HL-60/S4 treated with phorbol 12-myristate 13-acetate at 8.2 ng/mL for 4 days and 3 days (cell line): ENCODE data around the gene RFC4.

Experiments
- in situ Hi-C: fragments of 300-500 bp; cut with MboI; formaldehyde crosslinking; loops from 2 replicates; pipeline ENCODE4 v1.15.0; 2022; ENCODE audit warnings: low sequenced_read_pairs

The RFC4 gene

DNA sequence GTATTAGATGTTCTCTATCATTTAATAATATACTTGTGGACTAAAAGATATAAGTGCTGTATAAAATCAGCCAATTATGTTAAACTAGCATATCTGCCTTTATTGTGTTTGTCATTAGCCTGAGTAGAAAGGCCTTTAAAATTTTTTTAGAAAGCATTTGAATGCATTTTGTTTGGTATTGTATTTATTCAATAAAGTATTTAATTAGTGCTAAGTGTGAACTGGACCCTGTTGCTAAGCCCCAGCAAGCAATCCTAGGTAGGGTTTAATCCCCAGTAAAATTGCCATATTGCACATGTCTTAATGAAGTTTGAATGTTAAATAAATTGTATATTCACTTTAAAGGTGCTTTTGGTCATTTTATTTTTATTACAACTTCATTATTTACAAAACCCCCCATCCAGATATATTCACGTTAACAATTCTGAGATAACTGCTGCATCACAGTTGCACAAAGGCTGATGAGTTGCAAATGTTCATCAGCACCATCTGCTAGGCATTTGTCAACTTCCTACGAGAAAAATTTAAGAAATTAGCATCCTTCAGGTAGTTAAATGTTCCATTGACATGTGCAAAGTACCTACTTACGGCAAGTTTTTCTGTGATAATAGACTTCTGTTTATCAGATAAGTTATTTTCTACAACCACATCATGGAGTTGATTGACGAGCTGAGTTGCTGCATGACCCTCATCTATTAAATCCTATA lies 16.6 kb downstream of the RFC4 start:
- in situ Hi-C loops, result no loop called here

- in situ Hi-C loops, result no loop called here
Observed at GRCh38 chr3:186788482-186789370, 17.6 kb downstream of the RFC4 start.

DNA sequence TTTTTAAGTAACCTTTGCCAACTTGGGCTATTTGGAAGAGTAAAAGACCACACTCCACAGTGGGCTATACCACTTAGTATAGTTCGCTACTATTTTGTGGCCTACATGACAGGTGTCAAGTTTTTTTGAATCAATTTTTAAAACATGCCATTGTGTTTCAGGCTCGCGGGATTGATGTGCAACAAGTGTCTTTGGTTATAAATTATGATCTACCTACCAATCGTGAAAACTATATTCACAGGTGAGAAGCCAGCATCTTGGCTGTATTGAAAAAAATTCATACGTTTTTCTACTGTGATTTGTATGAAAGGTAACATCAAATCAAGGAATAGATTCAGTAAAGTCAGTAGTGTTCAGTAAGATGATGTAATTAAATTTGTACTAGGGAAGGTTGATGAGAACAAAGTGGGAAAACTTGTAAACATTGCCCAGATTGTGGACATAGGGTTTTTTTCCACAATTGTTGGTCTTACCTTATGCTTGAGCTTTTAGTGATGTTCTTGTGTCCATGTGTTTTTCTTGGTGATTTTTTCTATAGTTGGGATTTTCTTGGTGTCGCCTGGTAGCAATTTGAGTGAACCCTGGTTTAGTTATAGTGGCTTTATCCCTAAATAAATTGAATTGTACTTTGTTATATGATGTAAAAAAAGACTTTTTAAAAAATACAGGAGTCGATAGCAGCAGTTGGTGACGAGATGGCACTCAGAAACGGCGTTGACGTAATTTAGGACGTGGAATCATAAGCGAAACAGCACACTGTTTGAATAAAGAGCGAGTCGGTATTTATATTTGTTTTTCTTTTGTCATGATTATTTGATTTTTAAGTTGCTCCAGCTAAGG lies 18.4 kb downstream of the RFC4 start:
- in situ Hi-C loops, result no loop called here

DNA sequence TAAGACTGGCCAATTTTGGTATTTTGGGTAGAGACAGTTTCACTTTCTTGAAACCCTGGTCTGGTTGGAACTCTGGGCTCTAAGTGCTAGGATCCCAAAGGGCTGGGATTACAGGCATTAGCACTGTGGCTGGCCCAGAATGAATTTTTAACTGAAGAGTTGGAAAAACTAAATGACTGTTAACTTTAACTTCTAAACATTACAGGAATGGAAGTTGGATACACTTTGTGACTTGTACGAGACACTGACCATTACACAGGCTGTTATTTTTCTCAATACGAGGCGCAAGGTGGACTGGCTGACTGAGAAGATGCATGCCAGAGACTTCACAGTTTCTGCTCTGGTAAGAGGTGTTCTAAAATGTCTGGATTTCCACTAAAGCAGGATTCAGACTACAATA lies 19.4 kb downstream of the RFC4 start:
- in situ Hi-C loops, result no loop called here

DNA sequence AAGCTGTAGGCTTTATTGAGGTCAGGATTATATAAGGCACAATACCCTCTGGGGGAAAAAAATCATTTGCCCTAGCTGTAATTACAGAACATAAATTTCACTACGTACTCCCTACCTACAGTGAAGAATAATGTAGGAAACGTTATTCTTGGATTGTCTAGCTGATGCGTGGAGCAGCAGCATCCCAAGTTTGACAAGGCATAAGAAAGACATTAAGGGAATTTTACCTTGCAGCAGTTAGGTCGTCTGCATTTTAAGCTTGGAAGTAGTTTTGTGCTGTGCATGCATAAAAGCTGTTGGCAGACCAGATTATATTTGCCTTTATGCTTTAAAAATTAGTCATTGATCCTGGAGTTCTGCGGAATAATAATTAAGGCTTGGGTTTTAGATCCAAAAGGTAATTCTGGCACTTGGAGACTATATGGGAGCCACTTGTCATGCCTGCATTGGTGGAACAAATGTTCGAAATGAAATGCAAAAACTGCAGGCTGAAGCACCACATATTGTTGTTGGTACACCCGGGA lies 20.7 kb downstream of the RFC4 start:
- in situ Hi-C loops, result no loop called here

GRCh38 chr3:186784820-186785494 lies 21.3 kb downstream of the RFC4 start:
- in situ Hi-C loops, result no loop called here

DNA sequence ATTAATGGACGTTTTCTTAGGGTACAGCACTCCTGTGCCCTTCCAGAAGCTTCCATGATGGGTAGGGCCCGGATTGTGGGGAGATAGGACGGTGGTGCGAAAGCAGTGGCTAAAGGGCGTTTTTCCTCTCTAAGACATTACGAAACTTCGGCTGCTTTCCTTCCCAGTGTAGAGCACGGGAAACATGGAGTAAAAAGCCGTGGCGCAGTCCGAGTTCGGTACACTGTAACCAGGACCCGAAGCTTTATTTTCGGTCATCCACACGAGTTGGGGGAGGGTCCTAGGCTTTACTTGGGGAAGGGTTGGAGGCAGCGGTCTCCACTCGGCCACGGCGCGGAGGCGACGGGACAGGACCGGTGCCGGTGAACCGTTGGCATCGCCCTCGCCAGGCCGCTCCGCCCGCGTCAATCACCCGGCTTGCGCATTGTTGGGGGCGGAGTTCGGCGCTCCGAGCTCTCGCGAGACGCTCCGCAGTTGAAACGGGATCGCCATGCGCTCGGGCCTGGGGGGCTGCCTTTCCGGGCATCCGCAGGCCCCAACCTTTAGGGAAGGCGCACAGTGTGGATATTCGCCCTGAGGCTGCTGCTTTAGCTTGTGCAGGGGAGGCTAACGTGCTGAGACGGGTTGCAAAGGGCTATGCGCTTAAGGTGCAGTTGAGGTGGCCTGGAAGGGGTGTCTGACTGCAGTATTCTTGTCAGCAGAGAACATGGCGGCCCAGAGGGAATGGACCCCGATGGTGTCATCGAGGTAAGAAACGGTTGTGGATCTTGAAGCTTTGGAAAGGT lies 22.4 kb downstream of the RFC4 start:
- in situ Hi-C loops, result no loop called here

DNA sequence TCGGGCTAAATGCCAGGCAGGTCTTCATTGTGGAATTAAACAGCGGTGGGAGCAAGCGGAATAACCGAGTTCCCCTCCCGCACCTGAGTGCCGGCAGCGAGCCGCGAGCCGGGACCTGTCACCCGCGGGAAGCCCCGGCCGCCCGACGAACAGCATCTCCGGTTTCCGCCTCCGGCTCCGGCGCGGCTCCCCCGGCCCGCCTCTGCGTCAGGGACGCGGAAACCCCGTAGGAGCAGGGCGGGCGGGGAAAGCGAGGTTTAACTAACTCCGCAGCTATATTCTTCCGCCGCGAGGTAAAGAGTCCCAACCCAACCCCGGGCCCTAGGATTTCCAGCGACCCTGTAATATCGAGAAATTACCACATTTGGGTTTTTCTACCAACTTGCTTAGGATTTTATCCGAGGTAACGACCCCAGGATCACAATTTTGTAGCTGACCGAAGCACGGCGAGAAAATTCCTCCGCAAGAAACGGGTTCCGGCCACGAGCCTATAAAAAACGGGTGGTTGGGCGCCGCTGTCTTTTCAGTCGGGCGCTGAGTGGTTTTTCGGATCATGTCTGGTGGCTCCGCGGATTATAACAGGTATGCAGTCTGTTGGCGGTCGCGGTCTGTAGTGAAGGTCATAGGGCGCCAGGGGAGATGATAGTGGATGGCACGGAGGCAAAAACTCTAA lies 23.1 kb downstream of the RFC4 start, which contains the start of gene EIF4A2:
Gene EIF4A2, plus strand, starts transcription at position 520 of the 673 bp plus-strand sequence. Its CDS starts 34 bp downstream, at position 554.
- in situ Hi-C loops, result no loop called here

- in situ Hi-C loops, result no loop called here
Observed at GRCh38 chr3:186782542-186783057, 23.7 kb downstream of the RFC4 start.

DNA sequence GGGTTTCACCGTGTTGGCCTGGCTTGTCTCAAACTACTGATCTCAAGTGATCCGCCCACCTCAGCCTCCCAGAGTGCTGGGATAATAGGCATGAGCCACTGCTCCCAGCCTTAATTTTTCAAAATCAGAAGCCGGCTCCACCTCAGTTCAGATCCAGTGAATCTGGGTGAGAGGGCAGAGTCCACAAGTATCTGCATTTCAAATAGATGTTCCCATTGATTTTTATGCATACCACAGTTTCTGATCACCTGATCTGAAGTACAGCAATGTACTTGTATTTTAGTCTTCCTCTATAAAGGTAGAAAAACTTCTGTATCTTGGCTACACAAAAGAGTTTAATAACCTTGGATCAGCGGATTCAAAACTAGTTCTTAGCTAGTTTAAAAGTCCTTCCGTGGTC lies 27.1 kb downstream of the RFC4 start:
- in situ Hi-C loops, result no loop called here

- in situ Hi-C loops, result no loop called here
Observed at GRCh38 chr3:186775999-186776398, 30.3 kb downstream of the RFC4 start.

- in situ Hi-C loops, result no loop called here
Observed at GRCh38 chr3:186772701-186773417, 33.4 kb downstream of the RFC4 start.

DNA sequence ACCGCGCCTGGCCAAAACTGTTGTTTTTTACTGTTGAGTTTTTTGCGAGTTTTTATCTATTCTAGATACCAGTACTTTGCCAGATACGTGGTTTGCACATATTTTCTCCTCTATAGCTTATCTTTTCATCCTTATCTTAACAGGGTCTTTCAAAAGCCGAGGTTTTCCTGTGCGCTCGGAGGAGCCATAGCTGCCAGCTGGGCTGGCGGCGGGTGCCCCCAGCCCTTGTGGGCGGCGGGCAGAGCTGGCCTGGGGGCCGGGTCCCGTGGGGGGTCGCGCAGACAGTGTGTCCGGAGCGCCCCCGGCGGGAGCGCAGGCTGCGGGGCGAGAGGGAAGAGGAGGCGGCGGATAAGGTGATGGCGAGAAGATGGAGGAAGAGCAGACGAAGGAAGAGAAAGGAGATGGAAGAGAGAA lies 34.0 kb downstream of the RFC4 start:
- in situ Hi-C loops, result no loop called here

GRCh38 chr3:186760897-186761447 lies 45.3 kb downstream of the RFC4 start:
- in situ Hi-C loops, result no loop called here

- in situ Hi-C loops, result no loop called here
Observed at GRCh38 chr3:186760141-186760833, 46.0 kb downstream of the RFC4 start.

- in situ Hi-C loops, result no loop called here
Observed at GRCh38 chr3:186759231-186759930, 46.9 kb downstream of the RFC4 start.
